Neural cell (in vitro differentiated cells): ENCODE measurements around the gene ZNF618. TPM values are rescaled to one million over a fixed set of nuclear protein-coding genes. Genes with fewer than 3 reads are reported as not detected.
A peak's percentile ranks its signal among the peaks of the same experiment; 100 is the strongest.

ENCODE experiments used
- H2AFZ ChIP-seq: fragments of 200-600, 300-800 bp; sonication (generic), shearing (Covaris generic); 2 replicates; pipeline ENCODE4 v1.6.0; 2014; ENCODE audit warnings: low read depth, mild to moderate bottlenecking, antibody characterized with exemption, low read length, moderate library complexity
- H3F3A ChIP-seq: fragments of 200-600 bp; shearing (Covaris generic); 2 replicates; pipeline ENCODE4 v1.6.1; 2016; ENCODE audit warnings: mild to moderate bottlenecking, moderate library complexity, mixed read lengths, antibody characterized with exemption, low read length; ENCODE audit not compliant: insufficient read depth, poor library complexity, severe bottlenecking
- H3K27ac ChIP-seq: fragments of 200-600, 300-800 bp; sonication (generic), shearing (Covaris generic); 2 replicates; pipeline ENCODE4 v1.5.1; 2014; ENCODE audit warnings: mild to moderate bottlenecking, low read length, moderate library complexity
- H3K27me3 ChIP-seq: fragments of 300-800, 200-600 bp; sonication (generic), shearing (Covaris generic); 2 replicates; pipeline ENCODE4 v1.6.0; 2014; ENCODE audit warnings: mild to moderate bottlenecking, low read depth, low read length, moderate library complexity; ENCODE audit not compliant: insufficient read depth
- H3K36me3 ChIP-seq: fragments of 300-800, 200-600 bp; sonication (generic), shearing (Covaris generic); 2 replicates; pipeline ENCODE4 v1.5.1; 2014; ENCODE audit warnings: mild to moderate bottlenecking, antibody characterized with exemption, low read length, moderate library complexity; ENCODE audit not compliant: insufficient read depth
- H3K4me2 ChIP-seq: fragments of 300-800, 200-600 bp; sonication (generic), shearing (Covaris generic); 2 replicates; pipeline ENCODE4 v1.6.0; 2014; ENCODE audit warnings: mild to moderate bottlenecking, low read length
- H3K4me3 ChIP-seq: fragments of 300-800, 200-600 bp; sonication (generic), shearing (Covaris generic); 2 replicates; pipeline ENCODE4 v1.5.1; 2014; ENCODE audit warnings: mild to moderate bottlenecking, low read length, moderate library complexity
- H3K79me2 ChIP-seq: fragments of 200-600 bp; shearing (Covaris generic); replicated peaks from 2 replicates; pipeline ENCODE4 v1.6.0; 2014; ENCODE audit warnings: mild to moderate bottlenecking, low read length, moderate library complexity; ENCODE audit not compliant: insufficient read depth
- H3K9ac ChIP-seq: fragments of 300-800, 200-600 bp; sonication (generic), shearing (Covaris generic); 2 replicates; pipeline ENCODE4 v1.6.1; 2016; ENCODE audit warnings: mild to moderate bottlenecking, low read length, mixed read lengths
- H3K9me2 ChIP-seq: fragments of 200-600 bp; shearing (Covaris generic); 2 replicates; pipeline ENCODE4 v1.6.1; 2016; ENCODE audit warnings: mild to moderate bottlenecking, low read length, mixed read lengths; ENCODE audit not compliant: insufficient read depth
- H3K9me3 ChIP-seq: fragments of 200-600, 300-800 bp; sonication (generic), shearing (Covaris generic); 2 replicates; pipeline ENCODE4 v1.6.1; 2016; ENCODE audit warnings: mild to moderate bottlenecking, mixed run types, low read length, moderate library complexity, mixed read lengths
- H4K20me1 ChIP-seq: fragments of 200-600 bp; shearing (Covaris generic); 2 replicates; pipeline ENCODE4 v1.6.1; 2016; ENCODE audit warnings: mild to moderate bottlenecking, mixed run types; ENCODE audit not compliant: insufficient read depth
- CTCF ChIP-seq: fragments of 450-650 bp; IDR thresholded peaks from 2 replicates; pipeline ENCODE4 v1.5.1; 2014; ENCODE audit warnings: antibody characterized with exemption, mild to moderate bottlenecking, moderate library complexity; ENCODE audit not compliant: poor library complexity, severe bottlenecking
- EP300 ChIP-seq: fragments of 450-650 bp; conservative IDR thresholded peaks from 2 replicates; pipeline ENCODE4 v1.6.1; 2014; ENCODE audit warnings: antibody characterized with exemption, mild to moderate bottlenecking, moderate library complexity; ENCODE audit not compliant: poor library complexity, severe bottlenecking
- EZH2 ChIP-seq: fragments of 200-600, 300-800 bp; shearing (Covaris generic), sonication (generic); IDR thresholded peaks from 2 replicates; pipeline ENCODE4 v1.6.1; 2014; ENCODE audit warnings: antibody characterized with exemption, low read length, borderline replicate concordance, mild to moderate bottlenecking; ENCODE audit not compliant: insufficient read depth, poor library complexity, severe bottlenecking
- MXI1 ChIP-seq: fragments of 450-650 bp; conservative IDR thresholded peaks from 2 replicates; pipeline ENCODE4 v1.6.1; 2014; ENCODE audit warnings: antibody characterized with exemption, mild to moderate bottlenecking; ENCODE audit not compliant: poor library complexity, severe bottlenecking
- POLR2AphosphoS5 ChIP-seq: IDR thresholded peaks from 2 replicates; pipeline ENCODE4 v1.6.1; 2012
- RAD21 ChIP-seq: fragments of 450-650 bp; conservative IDR thresholded peaks from 2 replicates; pipeline ENCODE4 v1.6.1; 2014; ENCODE audit warnings: antibody characterized with exemption, mild to moderate bottlenecking, moderate library complexity
- REST ChIP-seq: IDR thresholded peaks from 2 replicates; pipeline ENCODE4 v1.6.1; 2012; ENCODE audit warnings: borderline replicate concordance
- SMC3 ChIP-seq: fragments of 450-650 bp; conservative IDR thresholded peaks from 2 replicates; pipeline ENCODE4 v1.6.1; 2014; ENCODE audit warnings: antibody characterized with exemption, mild to moderate bottlenecking, moderate library complexity; ENCODE audit not compliant: poor library complexity
- TAF1 ChIP-seq: IDR thresholded peaks from 2 replicates; pipeline ENCODE4 v1.6.1; 2012; ENCODE audit warnings: low read depth
- polyA plus RNA-seq: library from polyadenylated mRNA; depleted of rRNA; stranded (reverse); fragments of >200 nt; gene quantifications from 2 replicates; pipeline ENCODE4 v1.2.3, GENCODE V29; 2014

Gene ZNF618
- polyA plus RNA-seq, 1 donor from 2014 or later = 7.1 TPM

- H3K4me3 ChIP-seq = peak within 1 kb of the TSS; percentile 70
Observed at GRCh38 chr9:114098936-114099668, 223.0 kb downstream of the ZNF618 start, which contains the start of gene KIF12. Gene KIF12 (minus strand): TSS chr9:114099292. CDS start chr9:114099276, 16 bp downstream.

More at GRCh38 chr9:114098936-114099668, 223.0 kb downstream of the ZNF618 start, which contains the start of gene KIF12:
- peak within 1 kb of the TSS; percentile 39 for H3K9ac ChIP-seq
- H3K9me2 ChIP-seq = no peaks in the 10 kb centered on the region
- H3K27me3 ChIP-seq = peaks cover 27% of the 10 kb centered on the region
- no peaks in the 10 kb centered on the region for H3K79me2 ChIP-seq
- H3K4me2 ChIP-seq = no peak within 1 kb of the TSS
- H4K20me1 ChIP-seq = no peaks in the 10 kb centered on the region
- TF ChIP-seq EP300 (no peak), RAD21 (no peak), POLR2AphosphoS5 (no peak), REST (no peak), SMC3 (no peak), CTCF (no peak), TAF1 (no peak), MXI1 (no peak), EZH2 (no peak)
- no peaks in the 10 kb centered on the region for H3K36me3 ChIP-seq
- H3F3A ChIP-seq = no peaks in the 10 kb centered on the region
- H2AFZ ChIP-seq = no peak within 1 kb of the TSS
- H3K27ac ChIP-seq = no peak within 1 kb of the TSS
- H3K9me3 ChIP-seq = peaks cover 5% of the 10 kb centered on the region
